Neuronal stem cell (in vitro differentiated cells): Measurements from ENCODE around the gene SNX3.

ENCODE experiments used
- DNase-seq: peaks from one replicate; pipeline ENCODE4 v3.0.0-alpha.2; 2013; ENCODE audit warnings: low spot score
- H2AFZ ChIP-seq: one replicate; pipeline ENCODE4 v1.6.1; 2013; ENCODE audit warnings: mild to moderate bottlenecking, low read length, inconsistent platforms
- H2AK5ac ChIP-seq: 2 replicates; pipeline ENCODE4 v1.6.1; 2013; ENCODE audit warnings: low read depth, mild to moderate bottlenecking, inconsistent platforms, low read length, moderate library complexity, mixed read lengths
- H2BK120ac ChIP-seq: 2 replicates; pipeline ENCODE4 v1.6.1; 2013; ENCODE audit warnings: low read depth, mild to moderate bottlenecking, inconsistent platforms, low read length, moderate library complexity, mixed read lengths
- H2BK12ac ChIP-seq: one replicate; pipeline ENCODE4 v1.6.1; 2013; ENCODE audit warnings: low read length, inconsistent platforms
- H2BK15ac ChIP-seq: 2 replicates; pipeline ENCODE4 v1.6.1; 2013; ENCODE audit warnings: mild to moderate bottlenecking, low read length, inconsistent platforms, mixed read lengths
- H2BK5ac ChIP-seq: one replicate; pipeline ENCODE4 v1.6.1; 2013; ENCODE audit warnings: inconsistent platforms, mild to moderate bottlenecking, low read length, moderate library complexity
- H3K14ac ChIP-seq: one replicate; pipeline ENCODE4 v1.6.1; 2013; ENCODE audit warnings: low read length, inconsistent platforms
- H3K18ac ChIP-seq: 2 replicates; pipeline ENCODE4 v1.6.1; 2013; ENCODE audit warnings: low read length, inconsistent platforms
- H3K23ac ChIP-seq: 2 replicates; pipeline ENCODE4 v1.6.1; 2013; ENCODE audit warnings: low read depth, mild to moderate bottlenecking, mixed read lengths, low read length, inconsistent platforms; ENCODE audit not compliant: poor library complexity
- H3K27ac ChIP-seq: replicated peaks from 3 replicates; pipeline ENCODE4 v1.5.1; 2013; ENCODE audit warnings: low read length, inconsistent platforms
- H3K27me3 ChIP-seq, 3 experiments: 2 replicates each; pipeline ENCODE4 v1.6.1; 2013; ENCODE audit warnings: low read length in 3 of 3, mild to moderate bottlenecking in 2 of 3, inconsistent platforms in 1 of 3, low read depth in 1 of 3, mixed read lengths in 1 of 3, moderate library complexity in 1 of 3; ENCODE audit not compliant: control insufficient read depth in 3 of 3, insufficient read depth in 3 of 3
- H3K36me3 ChIP-seq, 2 donors: replicated peaks in 1 of 2; 2 replicates each; pipeline ENCODE4 v1.6.1; 2013; ENCODE audit warnings: low read length in 2 of 2; ENCODE audit not compliant: control insufficient read depth in 2 of 2, insufficient read depth in 2 of 2
- H3K4ac ChIP-seq: 2 replicates; pipeline ENCODE4 v1.6.1; 2013; ENCODE audit warnings: inconsistent platforms, mild to moderate bottlenecking, low read length, moderate library complexity
- H3K4me1 ChIP-seq, 2 donors: 1 replicate in 1 of 2; 2 replicates in 1 of 2; pipeline ENCODE4 v1.6.1; 2013; ENCODE audit warnings: low read length in 2 of 2, low read depth in 1 of 2; ENCODE audit not compliant: control insufficient read depth in 2 of 2, insufficient read depth in 1 of 2
- H3K4me2 ChIP-seq: one replicate; pipeline ENCODE4 v1.6.1; 2013; ENCODE audit warnings: mild to moderate bottlenecking, low read length, inconsistent platforms; ENCODE audit not compliant: insufficient read depth, poor library complexity, severe bottlenecking
- H3K4me3 ChIP-seq, 2 donors: 2 replicates each; pipeline ENCODE4 v1.5.1; 2013; ENCODE audit warnings: low read length in 2 of 2, mild to moderate bottlenecking in 2 of 2, inconsistent platforms in 1 of 2, moderate library complexity in 1 of 2
- H3K79me1 ChIP-seq: one replicate; pipeline ENCODE4 v1.6.1; 2013; ENCODE audit warnings: low read depth, mild to moderate bottlenecking, inconsistent platforms, low read length, moderate library complexity
- H3K9ac ChIP-seq: one replicate; pipeline ENCODE4 v1.6.1; 2013; ENCODE audit warnings: mild to moderate bottlenecking, low read depth, low read length, inconsistent platforms; ENCODE audit not compliant: poor library complexity
- H3K9me3 ChIP-seq, 2 donors: replicated peaks in 1 of 2; 2 replicates each; pipeline versions ENCODE3 to v1.6.1; 2013; ENCODE audit warnings: low read length in 2 of 2, mild to moderate bottlenecking in 2 of 2, inconsistent platforms in 1 of 2, low read depth in 1 of 2, mixed read lengths in 1 of 2, moderate library complexity in 1 of 2; ENCODE audit not compliant: control insufficient read depth in 2 of 2, insufficient read depth in 1 of 2
- H4K8ac ChIP-seq: one replicate; pipeline ENCODE4 v1.6.1; 2013; ENCODE audit warnings: low read depth, mild to moderate bottlenecking, inconsistent platforms, low read length, moderate library complexity
- H4K91ac ChIP-seq: one replicate; pipeline ENCODE4 v1.6.1; 2013; ENCODE audit warnings: low read length, low read depth, mild to moderate bottlenecking, inconsistent platforms; ENCODE audit not compliant: poor library complexity
- WGBS, 2 donors: extraction: QIAGEN DNeasy Blood & Tissue Kit; methylation state at CpG; one replicate each; pipeline ENCODE4 v1.1.7; 2013; ENCODE audit warnings: missing lambda C conversion rate in 2 of 2, mixed read lengths in 1 of 2; ENCODE audit not compliant: insufficient read length in 2 of 2, insufficient replicate concordance in 1 of 2; ENCODE audit errors: extremely low coverage in 2 of 2; 5-methylcytosine and 5-hydroxymethylcytosine counted together

The SNX3 gene

DNA sequence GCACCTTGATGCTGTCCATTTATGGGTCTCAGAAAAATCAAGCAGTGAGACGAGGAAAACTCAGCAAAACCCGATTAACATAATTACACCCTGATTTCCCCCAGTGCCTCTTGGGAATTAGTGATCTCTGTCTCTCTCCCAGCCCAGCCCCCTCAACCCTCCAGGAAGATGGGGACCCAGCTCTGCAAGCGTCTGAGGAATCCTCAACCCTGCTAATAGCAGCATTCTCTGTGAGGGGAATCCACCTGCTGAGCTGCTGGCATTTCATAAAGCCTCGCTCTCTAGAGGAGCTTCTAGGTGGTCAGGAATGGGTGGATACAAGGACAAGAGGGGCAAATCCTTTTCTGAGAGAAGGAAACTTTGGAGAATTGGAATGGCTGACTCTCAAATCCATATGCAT, 81.1 kb downstream of the SNX3 start:
- H3K36me3 ChIP-seq: no peaks in the 10 kb centered on the region
- no peak overlapping the region for H3K14ac ChIP-seq
- H2BK12ac ChIP-seq: no peak overlapping the region
- no peaks in the 10 kb centered on the region for H3K79me1 ChIP-seq
- H3K18ac ChIP-seq: no peak overlapping the region
- H2AFZ ChIP-seq: no peak overlapping the region
- no peak for DNase-seq
- H2BK5ac ChIP-seq: no peak overlapping the region
- H2AK5ac ChIP-seq: no peak overlapping the region
- H2BK15ac ChIP-seq: no peak overlapping the region
- H3K4ac ChIP-seq: no peak overlapping the region
- peaks cover 0 to 7% of the 10 kb centered on the region in 2 donors for H3K9me3 ChIP-seq
- H3K4me1 ChIP-seq: peaks cover 8 to 15% of the 10 kb centered on the region in 2 donors
- no CpG with 5 or more reads among the region's 4 CpGs for WGBS, 2 donors
- no peak overlapping the region for H4K91ac ChIP-seq
- no peak overlapping the region for H4K8ac ChIP-seq
- no peak overlapping the region for H3K4me2 ChIP-seq
- no peak overlapping the region for H3K23ac ChIP-seq
- no peak overlapping the region for H3K27ac ChIP-seq
- H3K27me3 ChIP-seq: peaks cover 28 to 78% (median 33%) of the 10 kb centered on the region in 3 experiments
- H3K4me3 ChIP-seq: no peak overlapping the region
- no peak overlapping the region for H2BK120ac ChIP-seq
- H3K9ac ChIP-seq: no peak overlapping the region

DNA sequence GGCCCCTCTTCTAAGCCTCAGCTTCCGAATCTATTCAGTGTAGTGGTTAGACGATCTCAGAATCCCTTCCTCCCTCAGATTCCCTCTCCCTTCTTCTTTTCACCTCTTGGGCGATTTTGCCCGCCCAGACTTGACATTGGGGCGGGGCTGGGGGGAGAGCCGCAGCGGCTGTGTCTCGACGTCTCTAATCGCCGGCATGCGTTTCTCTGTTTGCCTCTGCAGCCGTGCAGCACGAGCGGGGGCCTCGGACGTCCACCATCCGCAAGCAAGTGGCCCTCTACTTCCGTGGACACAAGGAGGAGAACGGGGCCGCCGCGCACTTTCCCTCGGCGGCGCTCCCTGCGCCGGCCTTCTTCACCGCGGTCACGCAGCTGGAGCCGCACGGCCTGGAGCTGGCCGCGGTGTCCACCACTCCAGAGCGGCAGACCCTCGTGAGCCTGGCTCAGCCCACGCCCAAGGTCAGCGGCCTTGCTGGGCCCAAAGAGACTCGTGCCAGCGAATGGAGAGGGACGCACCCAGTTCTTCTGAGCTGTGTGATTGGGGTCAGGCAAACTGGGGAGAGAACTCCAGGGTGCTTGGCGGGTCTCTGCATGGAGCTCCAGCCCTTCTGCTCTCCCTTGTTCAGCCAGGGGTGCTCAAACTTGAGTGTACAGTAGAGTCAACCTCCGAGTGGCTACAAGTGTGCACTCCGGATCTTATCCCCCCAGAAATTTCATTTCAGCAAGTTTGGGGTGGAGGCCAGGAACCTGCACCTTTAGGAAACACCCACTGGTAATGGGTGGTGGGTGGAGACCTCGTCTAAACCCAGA, 84.4 kb downstream of the SNX3 start:
- H3K36me3 ChIP-seq: no peaks in the 10 kb centered on the region
- no peak overlapping the region for H2BK120ac ChIP-seq

DNA sequence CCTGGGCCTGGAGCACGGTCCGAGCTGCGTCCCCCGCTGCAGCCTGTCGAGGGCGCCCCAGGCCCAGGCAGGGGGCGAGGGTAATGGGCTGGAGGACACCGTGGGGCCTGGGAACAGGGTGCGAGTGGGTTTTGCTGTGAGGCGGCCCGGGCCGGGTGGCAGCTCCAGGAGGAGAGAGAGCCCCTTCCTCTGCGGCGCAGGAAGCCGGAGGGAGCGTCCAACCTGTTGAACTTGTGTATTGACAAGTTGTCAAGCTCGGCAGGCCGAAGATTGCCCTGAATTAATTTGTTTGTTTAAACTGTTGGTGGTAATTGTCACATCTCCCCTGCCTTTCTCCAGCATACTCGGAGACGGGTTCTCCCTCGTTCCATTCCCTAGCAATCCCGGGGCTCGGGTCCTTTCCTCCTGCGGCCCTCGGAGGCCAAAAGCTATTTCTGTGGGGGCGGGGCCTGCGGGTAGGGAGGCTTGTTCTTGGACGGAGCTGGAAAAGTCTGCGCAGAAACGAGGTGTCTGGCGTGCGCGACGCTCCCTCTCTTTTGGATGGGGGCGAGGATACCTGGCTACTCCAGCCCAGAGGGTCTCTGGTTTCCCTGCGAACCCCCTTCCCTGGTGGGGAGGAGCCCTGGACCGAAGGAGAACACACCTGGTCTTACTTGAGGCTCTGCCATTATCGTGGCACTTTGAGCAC, 85.1 kb downstream of the SNX3 start:
- peak overlapping the region; percentile 82 for H3K23ac ChIP-seq
- H3K79me1 ChIP-seq: no peaks in the 10 kb centered on the region
- no peak for DNase-seq
- H4K8ac ChIP-seq: no peak overlapping the region
- H4K91ac ChIP-seq: no peak overlapping the region
- H3K4ac ChIP-seq: no peak overlapping the region
- H2AK5ac ChIP-seq: no peak overlapping the region
- H2BK15ac ChIP-seq: no peak overlapping the region
- H3K27ac ChIP-seq: no peak overlapping the region
- peak overlapping the region; percentile 23 for H3K18ac ChIP-seq
- no CpG with 5 or more reads among the region's 38 CpGs for WGBS, 2 donors
- H3K9me3 ChIP-seq: peaks cover 2 to 9% of the 10 kb centered on the region in 2 donors
- no peak overlapping the region for H2BK12ac ChIP-seq
- H2BK120ac ChIP-seq: no peak overlapping the region
- no peak overlapping the region for H3K14ac ChIP-seq
- H3K4me3 ChIP-seq: peak overlapping the region; percentile 18 to 47
- H3K4me1 ChIP-seq: peaks cover 10 to 17% of the 10 kb centered on the region in 2 donors
- peak overlapping the region; percentile 46 for H3K4me2 ChIP-seq
- H3K27me3 ChIP-seq: peaks cover 38 to 100% (median 66%) of the 10 kb centered on the region in 3 experiments
- H2BK5ac ChIP-seq: no peak overlapping the region
- H3K9ac ChIP-seq: no peak overlapping the region
- no peaks in the 10 kb centered on the region for H3K36me3 ChIP-seq
- peak overlapping the region; percentile 74 for H2AFZ ChIP-seq

More for the DNA sequence above, 84.4 kb downstream of the SNX3 start:
- Histone ChIP-seq H2AFZ (peak overlapping the region; percentile 74), H3K4me1 (peaks cover 10 to 18% of the 10 kb centered on the region in 2 donors), H3K27me3 (peaks cover 38 to 97% (median 58%) of the 10 kb centered on the region in 3 experiments), H2AK5ac (peak overlapping the region; percentile 66), H2BK15ac (no peak overlapping the region), H3K9ac (no peak overlapping the region), H2BK12ac (no peak overlapping the region), H3K4me2 (peak overlapping the region; percentile 46), H3K9me3 (peaks cover 2 to 9% of the 10 kb centered on the region in 2 donors), H4K8ac (no peak overlapping the region), H3K4me3 (peak overlapping the region in 1 of 2 donors; percentile 13), H3K23ac (peak overlapping the region; percentile 68), H3K27ac (no peak overlapping the region), H3K79me1 (no peaks in the 10 kb centered on the region), H2BK5ac (no peak overlapping the region), H3K18ac (peak overlapping the region; percentile 62), H4K91ac (no peak overlapping the region), H3K4ac (no peak overlapping the region), H3K14ac (no peak overlapping the region)
- no peak for DNase-seq
- no CpG with 5 or more reads among the region's 46 CpGs for WGBS, 2 donors

DNA sequence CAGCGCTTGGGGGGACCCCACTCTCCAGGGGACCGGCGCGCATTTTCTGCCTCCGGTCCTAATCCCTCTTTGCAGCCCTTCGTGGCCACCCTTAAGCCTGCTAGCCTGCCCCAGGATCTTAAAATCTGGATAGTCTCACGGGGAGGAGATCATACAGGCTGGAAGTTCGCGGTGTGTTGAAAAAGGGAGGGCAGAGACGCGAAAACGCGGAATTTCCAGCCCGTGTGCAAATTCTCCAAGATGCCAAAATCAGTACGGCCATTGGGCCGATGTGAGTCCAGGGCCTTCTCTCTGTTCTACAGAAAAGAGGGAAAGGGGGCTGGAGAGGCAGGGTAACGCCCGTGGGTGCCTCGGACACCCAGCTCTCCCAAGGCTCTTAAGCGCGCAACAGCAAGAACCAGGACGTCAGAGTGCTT, 85.7 kb downstream of the SNX3 start:
- WGBS, 2 donors: no CpG with 5 or more reads among the region's 22 CpGs
- peaks cover 2 to 9% of the 10 kb centered on the region in 2 donors for H3K9me3 ChIP-seq

More for the DNA sequence above, 85.7 kb downstream of the SNX3 start:
- no peak overlapping the region for H3K4ac ChIP-seq
- peak overlapping the region; percentile 74 for H2AFZ ChIP-seq
- H3K36me3 ChIP-seq: no peaks in the 10 kb centered on the region
- no peak overlapping the region for H2AK5ac ChIP-seq
- peak overlapping the region; percentile 46 for H3K4me2 ChIP-seq
- H3K27me3 ChIP-seq: peaks cover 41 to 100% (median 71%) of the 10 kb centered on the region in 3 experiments
- H2BK5ac ChIP-seq: no peak overlapping the region
- H3K27ac ChIP-seq: no peak overlapping the region
- no peak overlapping the region for H3K18ac ChIP-seq
- no peak for DNase-seq
- H3K14ac ChIP-seq: no peak overlapping the region
- H3K9ac ChIP-seq: no peak overlapping the region
- no peaks in the 10 kb centered on the region for H3K79me1 ChIP-seq
- H2BK120ac ChIP-seq: no peak overlapping the region
- H3K4me3 ChIP-seq: no peak overlapping the region
- H2BK15ac ChIP-seq: no peak overlapping the region
- H3K23ac ChIP-seq: peak overlapping the region; percentile 82
- H4K91ac ChIP-seq: no peak overlapping the region
- peaks cover 10 to 17% of the 10 kb centered on the region in 2 donors for H3K4me1 ChIP-seq
- no peak overlapping the region for H2BK12ac ChIP-seq
- H4K8ac ChIP-seq: no peak overlapping the region
